Naive B cell (primary cell): Measurements from ENCODE around the gene CLDN20. TPM values are rescaled to one million over a fixed set of nuclear protein-coding genes. Genes with fewer than 3 reads are reported as not detected.
"Not testable (repeated sequence)": the region's sequence is repeated elsewhere in the genome, so short reads cannot be mapped to it uniquely, and the experiment has no call there.

ENCODE experiments used
- ATAC-seq, 2 donors: fragments of 150-1000 bp; cut with Tn5 transposase; 2 replicates each; pipeline ENCODE4 v1.10.0; 2021; ENCODE audit warnings: low read depth in 2 of 2, mild to moderate bottlenecking in 2 of 2, moderate library complexity in 2 of 2
- DNase-seq: peaks from one replicate; pipeline ENCODE4 v3.0.0; 2022
- H3K27ac Mint-ChIP-seq, 6 donors: one replicate each; pipeline ENCODE4 v1.8.0; 2020 to 2022; ENCODE audit warnings: mild to moderate bottlenecking in 6 of 6, mixed read lengths in 6 of 6, moderate library complexity in 5 of 6, inconsistent platforms in 2 of 6
- H3K27me3 Mint-ChIP-seq, 3 donors: one replicate each; pipeline ENCODE4 v1.8.0; 2021 to 2022; ENCODE audit warnings: mixed read lengths in 3 of 3, mild to moderate bottlenecking in 1 of 3
- H3K36me3 Mint-ChIP-seq, 2 donors: one replicate each; pipeline ENCODE4 v1.8.0; 2020 to 2022; ENCODE audit warnings: mixed read lengths in 2 of 2, inconsistent platforms in 1 of 2, mild to moderate bottlenecking in 1 of 2
- H3K4me1 Mint-ChIP-seq, 3 donors: one replicate each; pipeline ENCODE4 v1.8.0; 2020 to 2022; ENCODE audit warnings: mixed read lengths in 3 of 3, inconsistent platforms in 1 of 3, mild to moderate bottlenecking in 1 of 3, moderate library complexity in 1 of 3
- H3K4me3 Mint-ChIP-seq, 8 donors: one replicate each; pipeline ENCODE4 v1.8.0; 2020 to 2022; ENCODE audit warnings: mild to moderate bottlenecking in 8 of 8, mixed read lengths in 8 of 8, moderate library complexity in 8 of 8, inconsistent platforms in 2 of 8
- H3K9me3 Mint-ChIP-seq, 7 donors: one replicate each; pipeline ENCODE4 v1.8.0; 2020 to 2022; ENCODE audit warnings: mixed read lengths in 7 of 7, mild to moderate bottlenecking in 5 of 7, inconsistent platforms in 2 of 7, moderate library complexity in 1 of 7
- polyA plus RNA-seq, 6 donors: library from polyadenylated mRNA; unstranded; fragments of 300-500 nt; fragmentation: Illumina TruSeq; gene quantifications; one replicate each; pipeline ENCODE4 v1.2.3, GENCODE V29; 2021; ENCODE audit warnings: low read depth in 6 of 6

CLDN20 gene
- polyA plus RNA-seq, 6 donors from 2014 or later, result 0.22 TPM; not detected in 5

- Mint-ChIP-seq H3K4me3 (peak overlapping the region; percentile 53 to 99 (median 96)), H3K4me1 (peaks cover 21 to 28% (median 24%) of the 10 kb centered on the region in 3 donors), H3K27ac (peak overlapping the region in 4 of 6 donors; percentile 22 to 95 (median 29)), H3K36me3 (peaks cover 7 to 11% of the 10 kb centered on the region in 2 donors)
- H3K9me3 Mint-ChIP-seq, DNase-seq, H3K27me3 Mint-ChIP-seq, ATAC-seq: not testable (repeated sequence)
Measured at GRCh38 chr6:155312950-155313349, 49.1 kb downstream of the CLDN20 start.

- DNase-seq, result no peak
- peak; percentile 8 to 9 for ATAC-seq
- H3K27ac Mint-ChIP-seq, result peak overlapping the region; percentile 86 to 98 (median 96)
- H3K4me1 Mint-ChIP-seq, result peaks cover 21 to 28% (median 24%) of the 10 kb centered on the region in 3 donors
- no peaks in the 10 kb centered on the region for H3K27me3 Mint-ChIP-seq
- peak overlapping the region; percentile 95 to 99 (median 96) for H3K4me3 Mint-ChIP-seq
- peaks cover 7 to 11% of the 10 kb centered on the region in 2 donors for H3K36me3 Mint-ChIP-seq
- H3K9me3 Mint-ChIP-seq, result no peaks in the 10 kb centered on the region
Measured at GRCh38 chr6:155313602-155314091, 49.8 kb downstream of the CLDN20 start.

GRCh38 chr6:155314092-155314772 is 50.4 kb downstream of the CLDN20 start, which contains the start of gene TFB1M:
TFB1M (minus strand) TSS chr6:155314484; CDS start chr6:155314428, 56 bp downstream.
- no peaks in the 10 kb centered on the region for H3K27me3 Mint-ChIP-seq
- peaks cover 21 to 26% (median 21%) of the 10 kb centered on the region in 3 donors for H3K4me1 Mint-ChIP-seq
- DNase-seq (peak; percentile 97), ATAC-seq (peak; percentile 86 to 89)
- H3K27ac Mint-ChIP-seq, result peak within 1 kb of the TSS; percentile 95 to 98 (median 96)
- H3K4me3 Mint-ChIP-seq, result peak within 1 kb of the TSS; percentile 95 to 99 (median 96)
- H3K9me3 Mint-ChIP-seq, result no peaks in the 10 kb centered on the region
- H3K36me3 Mint-ChIP-seq, result peaks cover 3 to 8% of the 10 kb centered on the region in 2 donors

- peaks cover 0 to 5% of the 10 kb centered on the region in 2 donors for H3K36me3 Mint-ChIP-seq
- no peaks in the 10 kb centered on the region for H3K9me3 Mint-ChIP-seq
- ATAC-seq (peak; percentile 34 to 38), DNase-seq (no peak)
- H3K4me3 Mint-ChIP-seq, result peak overlapping the region; percentile 95 to 99 (median 96)
- H3K27ac Mint-ChIP-seq, result peak overlapping the region; percentile 95 to 98 (median 96)
- peaks cover 24 to 29% (median 28%) of the 10 kb centered on the region in 3 donors for H3K4me1 Mint-ChIP-seq
- H3K27me3 Mint-ChIP-seq, result no peaks in the 10 kb centered on the region
Measured at GRCh38 chr6:155314773-155315515, 51.1 kb downstream of the CLDN20 start.

GRCh38 chr6:155315516-155315871 is 51.7 kb downstream of the CLDN20 start:
- peaks cover 0 to 1% of the 10 kb centered on the region in 2 donors for H3K36me3 Mint-ChIP-seq
- H3K27ac Mint-ChIP-seq, result peak overlapping the region in 3 of 6 donors; percentile 95 to 96 (median 95)
- H3K27me3 Mint-ChIP-seq, result no peaks in the 10 kb centered on the region

GRCh38 chr6:155316419-155316818 is 52.6 kb downstream of the CLDN20 start:
- no peak for ATAC-seq
- H3K9me3 Mint-ChIP-seq, result no peaks in the 10 kb centered on the region
- no peak for DNase-seq
- H3K27ac Mint-ChIP-seq, result no peak overlapping the region
- peak overlapping the region in 1 of 8 donors; percentile 67 for H3K4me3 Mint-ChIP-seq
- H3K27me3 Mint-ChIP-seq, result no peaks in the 10 kb centered on the region
- H3K36me3 Mint-ChIP-seq, result no peaks in the 10 kb centered on the region
- H3K4me1 Mint-ChIP-seq, result peaks cover 30 to 35% (median 32%) of the 10 kb centered on the region in 3 donors

More at GRCh38 chr6:155315516-155315871, 51.7 kb downstream of the CLDN20 start:
- DNase-seq (peak; percentile 7), ATAC-seq (no peak)
- Mint-ChIP-seq H3K4me1 (peaks cover 30 to 33% (median 31%) of the 10 kb centered on the region in 3 donors), H3K4me3 (peak overlapping the region; percentile 95 to 99 (median 96)), H3K9me3 (no peaks in the 10 kb centered on the region)

GRCh38 chr6:155317186-155317585 is 53.4 kb downstream of the CLDN20 start:
- ATAC-seq (no peak), DNase-seq (no peak)
- no peaks in the 10 kb centered on the region for H3K36me3 Mint-ChIP-seq
- H3K27me3 Mint-ChIP-seq, result no peaks in the 10 kb centered on the region
- peaks cover 30 to 35% (median 32%) of the 10 kb centered on the region in 3 donors for H3K4me1 Mint-ChIP-seq
- no peaks in the 10 kb centered on the region for H3K9me3 Mint-ChIP-seq
- peak overlapping the region in 1 of 8 donors; percentile 67 for H3K4me3 Mint-ChIP-seq
- H3K27ac Mint-ChIP-seq, result no peak overlapping the region

GRCh38 chr6:155319902-155320301 is 56.1 kb downstream of the CLDN20 start:
- H3K9me3 Mint-ChIP-seq, result no peaks in the 10 kb centered on the region
- H3K36me3 Mint-ChIP-seq, result no peaks in the 10 kb centered on the region
- no peaks in the 10 kb centered on the region for H3K27me3 Mint-ChIP-seq
- H3K4me1 Mint-ChIP-seq, result peaks cover 14 to 21% (median 17%) of the 10 kb centered on the region in 3 donors
- H3K4me3 Mint-ChIP-seq, result peak overlapping the region; percentile 1 to 81 (median 20)
- DNase-seq (peak; percentile 37), ATAC-seq (peak; percentile 62 to 73)
- H3K27ac Mint-ChIP-seq, result peak overlapping the region in 2 of 6 donors; percentile 0 to 23

GRCh38 chr6:155324172-155324571 is 60.4 kb downstream of the CLDN20 start:
- no peak overlapping the region for H3K27ac Mint-ChIP-seq
- H3K36me3 Mint-ChIP-seq, result no peaks in the 10 kb centered on the region
- H3K27me3 Mint-ChIP-seq, result no peaks in the 10 kb centered on the region
- H3K4me1 Mint-ChIP-seq, result peaks cover 15 to 20% (median 17%) of the 10 kb centered on the region in 3 donors
- ATAC-seq (no peak), DNase-seq (no peak)
- no peak overlapping the region for H3K4me3 Mint-ChIP-seq
- no peaks in the 10 kb centered on the region for H3K9me3 Mint-ChIP-seq

GRCh38 chr6:155324993-155325392 is 61.2 kb downstream of the CLDN20 start:
- Mint-ChIP-seq H3K27ac (peak overlapping the region in 1 of 6 donors; percentile 25), H3K27me3 (no peaks in the 10 kb centered on the region), H3K36me3 (no peaks in the 10 kb centered on the region), H3K4me3 (no peak overlapping the region), H3K9me3 (no peaks in the 10 kb centered on the region), H3K4me1 (peaks cover 9 to 13% (median 10%) of the 10 kb centered on the region in 3 donors)
- ATAC-seq (no peak), DNase-seq (no peak)

- peaks cover 3 to 6% (median 4%) of the 10 kb centered on the region in 3 donors for H3K4me1 Mint-ChIP-seq
- H3K27ac Mint-ChIP-seq, result no peak overlapping the region
- no peaks in the 10 kb centered on the region for H3K36me3 Mint-ChIP-seq
- H3K4me3 Mint-ChIP-seq, result peak overlapping the region in 1 of 8 donors; percentile 37
- no peaks in the 10 kb centered on the region for H3K27me3 Mint-ChIP-seq
- ATAC-seq (no peak), DNase-seq (no peak)
- no peaks in the 10 kb centered on the region for H3K9me3 Mint-ChIP-seq
Measured at GRCh38 chr6:155325700-155326516, 62.1 kb downstream of the CLDN20 start.
